PC-9 (cell line): ENCODE measurements around the gene SND1.

Experiments used
- EZH2 ChIP-seq: fragments of 200-600 bp; sonication (generic); IDR thresholded peaks from 2 replicates; pipeline ENCODE4 v1.8.0; 2017; ENCODE audit warnings: antibody characterized with exemption, low read depth
- TF ChIP-seq, protein P1 (sequence below): fragments of 200-600 bp; sonication (generic); conservative IDR thresholded peaks from 2 replicates; pipeline ENCODE4 v1.6.1; 2017; ENCODE audit warnings: mixed run types, antibody characterized with exemption, mild to moderate bottlenecking, moderate library complexity

- TF ChIP-seq, protein P1, sequence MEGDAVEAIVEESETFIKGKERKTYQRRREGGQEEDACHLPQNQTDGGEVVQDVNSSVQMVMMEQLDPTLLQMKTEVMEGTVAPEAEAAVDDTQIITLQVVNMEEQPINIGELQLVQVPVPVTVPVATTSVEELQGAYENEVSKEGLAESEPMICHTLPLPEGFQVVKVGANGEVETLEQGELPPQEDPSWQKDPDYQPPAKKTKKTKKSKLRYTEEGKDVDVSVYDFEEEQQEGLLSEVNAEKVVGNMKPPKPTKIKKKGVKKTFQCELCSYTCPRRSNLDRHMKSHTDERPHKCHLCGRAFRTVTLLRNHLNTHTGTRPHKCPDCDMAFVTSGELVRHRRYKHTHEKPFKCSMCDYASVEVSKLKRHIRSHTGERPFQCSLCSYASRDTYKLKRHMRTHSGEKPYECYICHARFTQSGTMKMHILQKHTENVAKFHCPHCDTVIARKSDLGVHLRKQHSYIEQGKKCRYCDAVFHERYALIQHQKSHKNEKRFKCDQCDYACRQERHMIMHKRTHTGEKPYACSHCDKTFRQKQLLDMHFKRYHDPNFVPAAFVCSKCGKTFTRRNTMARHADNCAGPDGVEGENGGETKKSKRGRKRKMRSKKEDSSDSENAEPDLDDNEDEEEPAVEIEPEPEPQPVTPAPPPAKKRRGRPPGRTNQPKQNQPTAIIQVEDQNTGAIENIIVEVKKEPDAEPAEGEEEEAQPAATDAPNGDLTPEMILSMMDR, result no peak
- TF ChIP-seq EZH2, result no peak
These were observed 142.6 kb downstream of the SND1 start for GRCh38 chr7:127794551-127794950.
